ENCODE data around the gene RAPGEF3. TPM values are rescaled to one million over a fixed set of nuclear protein-coding genes. Genes with fewer than 3 reads are reported as not detected.

The RAPGEF3 gene
- total RNA-seq, 1 experiment from 2014 or later, result 8.2 TPM

DNA sequence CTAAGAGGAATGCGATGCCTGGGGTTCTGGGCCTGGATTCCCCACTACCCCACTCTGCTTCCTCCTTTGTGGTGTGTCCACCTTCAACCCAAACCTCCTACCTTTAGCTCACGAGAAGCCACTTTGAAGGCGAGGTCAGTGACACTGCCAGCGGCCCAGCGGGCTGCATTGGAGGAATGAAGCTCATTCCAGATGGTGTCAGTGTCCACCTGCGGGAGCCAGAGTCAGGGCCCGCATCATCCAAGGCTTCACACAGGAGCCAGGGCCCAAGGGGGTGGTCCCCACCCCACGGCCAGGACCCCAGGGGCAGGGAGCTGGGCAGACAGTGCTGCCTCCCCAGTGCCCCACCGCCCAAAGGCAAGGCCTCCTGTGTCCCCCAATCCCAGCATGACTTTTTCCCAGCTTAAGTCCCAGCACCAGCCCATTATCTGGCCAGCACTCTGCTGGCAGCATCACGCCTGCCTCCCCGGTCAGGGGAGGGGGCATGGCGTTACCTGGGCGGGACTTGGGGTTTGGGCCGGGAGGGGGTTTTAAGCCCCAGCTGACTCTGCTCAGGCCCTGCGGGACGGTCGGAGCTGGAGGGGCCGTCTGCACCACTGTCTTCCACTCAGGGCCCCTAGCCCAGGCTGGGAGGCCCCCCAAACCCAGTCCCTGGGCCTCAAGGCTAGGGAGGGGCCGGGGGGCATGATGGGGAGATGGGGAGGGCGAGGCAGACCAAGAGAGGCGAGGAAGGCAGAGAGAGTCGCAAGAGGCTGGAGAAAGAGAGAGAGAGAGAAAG, 31.2 kb upstream of the RAPGEF3 start:
- Mint-ChIP-seq H3K4me3 (ENCODE audit: low read depth, unreplicated experiment) (no peak overlapping the region), H3K9me3 (ENCODE audit: low read depth, unreplicated experiment) (no peaks in the 10 kb centered on the region), H3K27ac (ENCODE audit: unreplicated experiment) (no peak overlapping the region), H3K4me1 (ENCODE audit: low read depth, unreplicated experiment) (no peaks in the 10 kb centered on the region), H3K27me3 (ENCODE audit: unreplicated experiment) (no peaks in the 10 kb centered on the region), H3K36me3 (ENCODE audit: insufficient read depth, unreplicated experiment) (peaks cover 14% of the 10 kb centered on the region)
- CTCF ChIA-PET, result interaction anchor here (0.6 kb wide), 1 partner anchor 11 kb away, joined by 5 read pairs; no protein-coding TSS in a partner anchor
- no peak for TF ChIP-seq CTCF (IDR thresholded peaks at IDR 0.05; ENCODE audit: unreplicated experiment)
- no TSS peak for BruUV-seq (replicated peaks)
- no peak for DNase-seq
- intact Hi-C loops (cut with micrococcal nuclease; ENCODE audit: unreplicated experiment), result no loop called here

GRCh38 chr12:47789141-47789540, 30.5 kb upstream of the RAPGEF3 start:
- Mint-ChIP-seq H3K36me3 (ENCODE audit: insufficient read depth, unreplicated experiment) (peaks cover 11% of the 10 kb centered on the region), H3K27me3 (ENCODE audit: unreplicated experiment) (no peaks in the 10 kb centered on the region), H3K9me3 (ENCODE audit: low read depth, unreplicated experiment) (no peaks in the 10 kb centered on the region), H3K27ac (ENCODE audit: unreplicated experiment) (no peak overlapping the region), H3K4me1 (ENCODE audit: low read depth, unreplicated experiment) (no peaks in the 10 kb centered on the region), H3K4me3 (ENCODE audit: low read depth, unreplicated experiment) (no peak overlapping the region)
- intact Hi-C loops (cut with micrococcal nuclease; ENCODE audit: unreplicated experiment), result no loop called here
- TF ChIP-seq CTCF (IDR thresholded peaks at IDR 0.05; ENCODE audit: unreplicated experiment), result no peak
- no peak for DNase-seq
- no TSS peak for BruUV-seq (replicated peaks)
- CTCF ChIA-PET, result no interaction called here

- intact Hi-C loops (cut with micrococcal nuclease; ENCODE audit: unreplicated experiment), result no loop called here
- no peak for DNase-seq
- CTCF ChIA-PET, result no interaction called here
- H3K36me3 Mint-ChIP-seq (ENCODE audit: insufficient read depth, unreplicated experiment), result peaks cover 11% of the 10 kb centered on the region
- no peaks in the 10 kb centered on the region for H3K4me1 Mint-ChIP-seq (ENCODE audit: low read depth, unreplicated experiment)
- no peaks in the 10 kb centered on the region for H3K27me3 Mint-ChIP-seq (ENCODE audit: unreplicated experiment)
- H3K9me3 Mint-ChIP-seq (ENCODE audit: low read depth, unreplicated experiment), result no peaks in the 10 kb centered on the region
- H3K4me3 Mint-ChIP-seq (ENCODE audit: low read depth, unreplicated experiment), result no peak overlapping the region
- TF ChIP-seq CTCF (IDR thresholded peaks at IDR 0.05; ENCODE audit: unreplicated experiment), result no peak
- no TSS peak for BruUV-seq (replicated peaks)
- H3K27ac Mint-ChIP-seq (ENCODE audit: unreplicated experiment), result no peak overlapping the region
Observed at GRCh38 chr12:47787596-47788319, 29.1 kb upstream of the RAPGEF3 start.

DNA sequence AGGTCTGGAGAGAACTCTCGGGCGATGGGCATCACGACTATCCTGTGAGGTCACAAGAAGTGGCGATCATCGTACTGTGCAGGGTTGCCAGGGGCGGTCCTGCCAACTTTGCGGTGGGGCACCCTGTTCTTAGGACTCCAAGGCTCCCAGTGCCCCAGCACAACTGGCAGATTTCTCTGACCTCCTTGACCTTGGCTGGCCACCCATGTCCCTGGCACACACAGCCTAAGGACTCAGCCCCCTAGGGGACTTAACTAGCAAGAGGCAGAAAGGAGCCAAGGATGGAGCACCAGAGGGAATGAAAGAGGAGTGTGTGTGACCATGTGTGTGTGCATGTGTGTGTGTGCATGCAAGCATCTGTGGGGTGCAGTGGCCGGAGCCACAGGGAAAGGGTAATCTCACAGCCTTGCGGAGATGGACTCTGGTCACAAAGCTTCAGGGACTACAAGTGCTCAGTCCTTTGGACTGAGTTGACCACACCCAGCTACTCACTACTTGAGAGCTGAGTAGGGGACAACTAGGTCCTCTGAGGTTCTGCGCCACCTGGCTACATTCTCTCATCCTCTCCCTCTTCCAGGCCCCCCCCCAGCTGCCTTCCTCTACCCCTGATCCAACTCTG, 28.1 kb upstream of the RAPGEF3 start:
- CTCF ChIA-PET, result interaction anchor here (0.5 kb wide), 1 partner anchor 15 kb away, joined by 3 read pairs; no protein-coding TSS in a partner anchor
- intact Hi-C loops (cut with micrococcal nuclease; ENCODE audit: unreplicated experiment), result no loop called here
- no TSS peak for BruUV-seq (replicated peaks)
- Mint-ChIP-seq H3K4me3 (ENCODE audit: low read depth, unreplicated experiment) (no peak overlapping the region), H3K36me3 (ENCODE audit: insufficient read depth, unreplicated experiment) (peaks cover 16% of the 10 kb centered on the region), H3K4me1 (ENCODE audit: low read depth, unreplicated experiment) (no peaks in the 10 kb centered on the region), H3K27ac (ENCODE audit: unreplicated experiment) (no peak overlapping the region), H3K27me3 (ENCODE audit: unreplicated experiment) (no peaks in the 10 kb centered on the region), H3K9me3 (ENCODE audit: low read depth, unreplicated experiment) (no peaks in the 10 kb centered on the region)
- TF ChIP-seq CTCF (IDR thresholded peaks at IDR 0.05; ENCODE audit: unreplicated experiment), result no peak
- DNase-seq, result no peak
